Endodermal cell (in vitro differentiated cells): ENCODE results near the gene TMEM147. TPM values are rescaled to one million over a fixed set of nuclear protein-coding genes. Genes with fewer than 3 reads are reported as not detected.
A peak's percentile ranks its signal among the peaks of the same experiment; 100 is the strongest.

ENCODE experiments used
- DNase-seq: peaks from one replicate; pipeline ENCODE4 v3.0.0-alpha.2; 2017
- H3K27ac ChIP-seq: 2 replicates; pipeline ENCODE4 v1.5.1; 2013; ENCODE audit warnings: mild to moderate bottlenecking, low read depth, low read length, moderate library complexity
- H3K27me3 ChIP-seq: 2 replicates; pipeline ENCODE4 v1.6.1; 2013; ENCODE audit warnings: mild to moderate bottlenecking, low read length, moderate library complexity; ENCODE audit not compliant: insufficient read depth, control insufficient read depth, poor library complexity, severe bottlenecking
- H3K36me3 ChIP-seq: 2 replicates; pipeline ENCODE4 v1.7.0; 2013; ENCODE audit warnings: mild to moderate bottlenecking, low read length, moderate library complexity; ENCODE audit not compliant: control insufficient read depth, insufficient read depth
- H3K4me1 ChIP-seq: one replicate; pipeline ENCODE4 v1.7.0; 2013; ENCODE audit warnings: low read length; ENCODE audit not compliant: control insufficient read depth, insufficient read depth
- H3K4me3 ChIP-seq: 2 replicates; pipeline ENCODE4 v1.5.1; 2013; ENCODE audit warnings: mild to moderate bottlenecking, low read length, moderate library complexity
- H3K9ac ChIP-seq: 2 replicates; pipeline ENCODE4 v1.6.1; 2013; ENCODE audit warnings: mild to moderate bottlenecking, low read length, moderate library complexity; ENCODE audit not compliant: poor library complexity, severe bottlenecking; ENCODE audit errors: extremely low read depth
- H3K9me3 ChIP-seq: 2 replicates; pipeline ENCODE4 v1.6.1; 2013; ENCODE audit warnings: mild to moderate bottlenecking, low read length, moderate library complexity; ENCODE audit not compliant: control insufficient read depth
- H3K27ac Mint-ChIP-seq: 2 replicates; pipeline ENCODE4 v1.8.0; 2020; ENCODE audit warnings: mixed read lengths
- H3K27me3 Mint-ChIP-seq: 2 replicates; pipeline ENCODE4 v1.8.0; 2021; ENCODE audit warnings: mild to moderate bottlenecking, mixed read lengths; ENCODE audit not compliant: insufficient read depth
- H3K36me3 Mint-ChIP-seq: 2 replicates; pipeline ENCODE4 v1.8.0; 2020; ENCODE audit warnings: low read depth, mixed read lengths
- H3K4me1 Mint-ChIP-seq: 2 replicates; pipeline ENCODE4 v1.8.0; 2020; ENCODE audit warnings: mixed read lengths
- H3K4me3 Mint-ChIP-seq: 2 replicates; pipeline ENCODE4 v1.8.0; 2020; ENCODE audit warnings: mild to moderate bottlenecking, moderate library complexity, mixed read lengths
- H3K9me3 Mint-ChIP-seq: 2 replicates; pipeline ENCODE4 v1.8.0; 2020; ENCODE audit warnings: mild to moderate bottlenecking, mixed read lengths
- WGBS, 2 experiments: methylation state at CpG; one replicate each; pipeline versions ENCODE4 v1.1.5 to v1.1.7; 2013; ENCODE audit warnings: missing lambda C conversion rate in 2 of 2, mixed read lengths in 1 of 2; ENCODE audit not compliant: insufficient coverage in 1 of 2, insufficient read length in 1 of 2; 5-methylcytosine and 5-hydroxymethylcytosine counted together
- total RNA-seq, 2 donors: library from RNA; stranded (reverse); fragmentation: NEBNext Ultra II Directional in 1 of 2; extraction: Animal tissue kit (Norgen Biotek cat#: 25700) in 1 of 2; gene quantifications; 2 replicates in 1 of 2; 3 replicates in 1 of 2; pipeline ENCODE4 v1.2.1, GENCODE V29; 2021
- TF ChIP-seq, protein P1 (sequence below): fragments of 200-600 bp; sonication (generic); conservative IDR thresholded peaks from 2 replicates; pipeline ENCODE4 v1.5.0; 2021; ENCODE audit warnings: antibody characterized with exemption, mild to moderate bottlenecking

The TMEM147 gene
- total RNA-seq, 2 donors from 2014 or later = 109 to 119 TPM

DNA sequence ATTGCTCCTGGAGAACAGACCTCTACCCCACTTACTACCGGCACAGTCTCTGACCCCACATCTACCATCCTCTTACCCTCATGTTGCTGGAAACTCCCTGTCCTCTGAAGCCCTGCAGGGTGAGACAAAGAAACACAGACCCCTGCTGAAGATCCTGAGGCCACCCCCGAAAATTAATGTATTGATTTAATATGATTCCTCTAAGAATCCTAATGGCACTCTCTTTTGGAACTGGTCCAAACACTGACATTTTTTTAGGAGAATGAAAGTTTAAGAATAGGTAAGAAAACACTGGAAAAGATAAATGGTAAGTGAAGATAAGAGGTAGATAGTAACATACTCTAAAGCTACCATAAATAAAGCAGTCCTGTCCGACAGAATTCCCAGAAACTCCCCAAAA, 37.3 kb upstream of the TMEM147 start:
- H3K27me3 ChIP-seq = no peaks in the 10 kb centered on the region
- no peak for DNase-seq
- H3K4me1 Mint-ChIP-seq = peaks cover 26% of the 10 kb centered on the region
- no peaks in the 10 kb centered on the region for H3K9me3 Mint-ChIP-seq
- H3K9ac ChIP-seq = peak overlapping the region; percentile 16
- H3K36me3 ChIP-seq = peaks cover 52% of the 10 kb centered on the region
- H3K4me3 Mint-ChIP-seq = peak overlapping the region; percentile 99
- WGBS, 2 experiments = 90 to 100% methylated on average over 2 of the region's 3 CpGs
- H3K27ac ChIP-seq = no peak overlapping the region
- H3K4me3 ChIP-seq = peak overlapping the region; percentile 100
- peaks cover 5% of the 10 kb centered on the region for H3K27me3 Mint-ChIP-seq
- no peaks in the 10 kb centered on the region for H3K9me3 ChIP-seq
- peaks cover 50% of the 10 kb centered on the region for H3K36me3 Mint-ChIP-seq
- peaks cover 11% of the 10 kb centered on the region for H3K4me1 ChIP-seq
- no peak overlapping the region for H3K27ac Mint-ChIP-seq
- TF ChIP-seq, protein P1, sequence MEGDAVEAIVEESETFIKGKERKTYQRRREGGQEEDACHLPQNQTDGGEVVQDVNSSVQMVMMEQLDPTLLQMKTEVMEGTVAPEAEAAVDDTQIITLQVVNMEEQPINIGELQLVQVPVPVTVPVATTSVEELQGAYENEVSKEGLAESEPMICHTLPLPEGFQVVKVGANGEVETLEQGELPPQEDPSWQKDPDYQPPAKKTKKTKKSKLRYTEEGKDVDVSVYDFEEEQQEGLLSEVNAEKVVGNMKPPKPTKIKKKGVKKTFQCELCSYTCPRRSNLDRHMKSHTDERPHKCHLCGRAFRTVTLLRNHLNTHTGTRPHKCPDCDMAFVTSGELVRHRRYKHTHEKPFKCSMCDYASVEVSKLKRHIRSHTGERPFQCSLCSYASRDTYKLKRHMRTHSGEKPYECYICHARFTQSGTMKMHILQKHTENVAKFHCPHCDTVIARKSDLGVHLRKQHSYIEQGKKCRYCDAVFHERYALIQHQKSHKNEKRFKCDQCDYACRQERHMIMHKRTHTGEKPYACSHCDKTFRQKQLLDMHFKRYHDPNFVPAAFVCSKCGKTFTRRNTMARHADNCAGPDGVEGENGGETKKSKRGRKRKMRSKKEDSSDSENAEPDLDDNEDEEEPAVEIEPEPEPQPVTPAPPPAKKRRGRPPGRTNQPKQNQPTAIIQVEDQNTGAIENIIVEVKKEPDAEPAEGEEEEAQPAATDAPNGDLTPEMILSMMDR = no peak

DNA sequence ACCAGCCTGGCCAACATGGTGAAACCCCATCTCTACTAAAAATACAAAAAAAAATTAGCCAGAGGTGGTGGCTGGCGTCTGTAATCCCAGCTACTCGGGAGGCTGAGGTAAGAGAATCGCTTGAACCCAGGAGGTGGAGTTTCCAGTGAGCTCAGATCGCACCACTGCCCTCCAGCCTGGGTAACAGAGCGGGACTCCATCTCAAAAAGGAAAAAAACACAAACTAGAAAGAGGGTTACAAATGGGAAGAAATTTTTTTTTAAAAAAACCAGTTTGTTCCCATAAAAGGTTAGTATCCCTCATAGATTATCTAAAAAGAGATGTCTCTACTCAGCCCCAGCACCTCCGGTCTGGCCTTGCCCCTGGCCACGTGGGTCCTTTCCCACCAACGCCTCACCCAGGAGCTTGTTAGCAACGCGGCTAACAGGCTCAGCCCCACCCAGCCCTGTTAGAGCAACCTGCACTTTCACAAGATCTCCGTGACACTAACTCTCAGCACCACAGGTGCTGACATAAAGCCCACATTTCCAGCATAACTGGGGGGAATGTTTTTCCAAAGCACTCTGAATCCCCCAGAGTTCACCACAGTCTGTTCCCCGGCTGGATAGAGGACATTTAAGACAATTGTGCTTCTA, 36.3 kb upstream of the TMEM147 start:
- H3K9me3 Mint-ChIP-seq = no peaks in the 10 kb centered on the region
- H3K36me3 Mint-ChIP-seq = peaks cover 42% of the 10 kb centered on the region
- peak overlapping the region; percentile 99 for H3K27ac Mint-ChIP-seq
- WGBS, 2 experiments = 6 to 8% methylated on average over 9 to 12 of the region's 12 CpGs
- H3K4me1 ChIP-seq = peaks cover 14% of the 10 kb centered on the region
- peak overlapping the region; percentile 99 for H3K4me3 Mint-ChIP-seq
- H3K9me3 ChIP-seq = no peaks in the 10 kb centered on the region
- peak; percentile 89 for DNase-seq
- peaks cover 29% of the 10 kb centered on the region for H3K4me1 Mint-ChIP-seq
- peak overlapping the region; percentile 100 for H3K4me3 ChIP-seq
- TF ChIP-seq, protein P1 = no peak
- H3K27me3 Mint-ChIP-seq = peaks cover 5% of the 10 kb centered on the region
- peak overlapping the region; percentile 51 for H3K27ac ChIP-seq
- H3K27me3 ChIP-seq = no peaks in the 10 kb centered on the region
- peaks cover 45% of the 10 kb centered on the region for H3K36me3 ChIP-seq
- peak overlapping the region; percentile 97 for H3K9ac ChIP-seq

DNA sequence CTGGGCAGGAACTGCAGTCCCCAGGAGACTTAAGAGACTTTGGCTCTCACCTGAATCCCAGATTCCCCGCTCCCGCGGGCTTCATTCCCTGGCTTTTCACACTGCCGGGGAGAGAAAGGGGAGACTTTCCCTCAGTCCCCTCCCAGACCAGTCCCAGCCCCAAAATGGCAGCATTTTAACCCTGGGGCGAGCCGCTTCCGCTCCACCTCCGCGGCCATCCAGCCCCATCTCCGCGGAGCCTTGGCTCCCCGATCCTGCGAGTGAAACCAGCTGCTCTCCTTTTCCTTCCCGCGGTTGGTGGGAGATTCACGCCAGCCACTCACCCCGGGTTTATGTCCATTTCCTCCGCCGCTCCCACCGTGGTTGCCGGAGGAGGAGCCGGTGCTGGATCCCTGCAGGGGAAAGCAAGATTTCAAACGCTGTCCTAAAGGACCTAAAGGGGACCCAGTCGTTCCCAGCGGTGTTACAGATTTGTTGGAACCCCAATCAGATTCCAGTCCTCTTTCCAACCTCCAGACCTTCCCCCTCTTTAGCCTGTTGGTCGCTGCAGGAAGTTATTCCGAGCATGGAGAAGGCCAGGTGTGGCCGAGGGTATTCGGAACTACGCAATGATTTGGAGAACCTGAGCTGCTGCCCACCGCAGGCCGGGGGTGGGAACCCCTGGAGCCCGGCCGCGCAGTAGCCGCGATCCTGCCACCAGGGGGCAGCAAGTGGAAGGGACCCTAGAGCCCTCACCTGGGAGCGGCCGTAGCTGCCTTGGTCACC, 35.4 kb upstream of the TMEM147 start:
- Histone ChIP-seq H3K4me3 (peak overlapping the region; percentile 100), H3K9me3 (no peaks in the 10 kb centered on the region), H3K27me3 (no peaks in the 10 kb centered on the region), H3K9ac (peak overlapping the region; percentile 97), H3K27ac (peak overlapping the region; percentile 51), H3K36me3 (peaks cover 36% of the 10 kb centered on the region), H3K4me1 (peaks cover 16% of the 10 kb centered on the region)
- Mint-ChIP-seq H3K4me1 (peaks cover 28% of the 10 kb centered on the region), H3K27me3 (peaks cover 5% of the 10 kb centered on the region), H3K27ac (peak overlapping the region; percentile 99), H3K9me3 (no peaks in the 10 kb centered on the region), H3K4me3 (peak overlapping the region; percentile 99), H3K36me3 (peaks cover 33% of the 10 kb centered on the region)
- 0 to 1% methylated on average over 15 to 39 of the region's 39 CpGs for WGBS, 2 experiments
- DNase-seq = peak; percentile 99
- TF ChIP-seq, protein P1 = peak; percentile 100
